Measurements from ENCODE around the gene CFAP161. TPM values are rescaled to one million over a fixed set of nuclear protein-coding genes. Genes with fewer than 3 reads are reported as not detected.

Gene CFAP161
- total and polyA plus RNA-seq, 9 of the 15 experiments (the other 6 are each of a cell fraction or from before 2014, with no cell fraction given): 25.8 to 83.3 (median 75.6) TPM

GRCh38 chr15:81163961-81164800 is 30.1 kb downstream of the CFAP161 start (continued):
- TF ChIP-seq ZBTB33 (CRISPR knock-in tag; IDR thresholded peaks at IDR 0.05): peak; percentile 40; the same call in 1 of the 2 replicates
- TF ChIP-seq ZNF695 (CRISPR knock-in tag; IDR thresholded peaks at IDR 0.05): no peak
- TF ChIP-seq TBL1XR1 (IDR thresholded peaks at IDR 0.05; ENCODE audit: low read length in 2 of 2): no peak
- TF ChIP-seq RCOR1 (IDR thresholded peaks at IDR 0.05; ENCODE audit: borderline replicate concordance in 1 of 2, low read depth in 2 of 2, low read length in 2 of 2): peak; percentile 74 to 97; a peak in 3 of 4 replicates
- no peak for TF ChIP-seq XRCC3 (IDR thresholded peaks at IDR 0.05)
- peak; percentile 77; the same call in 1 of the 2 replicates for TF ChIP-seq GATA2 (CRISPR knock-in tag; IDR thresholded peaks at IDR 0.05)
- no peak for TF ChIP-seq ATF6 (CRISPR knock-in tag; IDR thresholded peaks at IDR 0.05)
- no peak for TF ChIP-seq KLF10 (CRISPR knock-in tag; IDR thresholded peaks at IDR 0.05)
- TF ChIP-seq SPI1 (IDR thresholded peaks at IDR 0.05; ENCODE audit: borderline replicate concordance, low read depth, low read length): no peak
- TF ChIP-seq GABPB1 (CRISPR knock-in tag; IDR thresholded peaks at IDR 0.05): no peak
- TF ChIP-seq TAF1 (IDR thresholded peaks at IDR 0.05; ENCODE audit: control insufficient read depth, extremely low read depth, insufficient read depth, low read length, severe bottlenecking): no peak
- TF ChIP-seq PHF21A (IDR thresholded peaks at IDR 0.05; ENCODE audit: borderline replicate concordance, low read depth): no peak
- peak; percentile 45 for TF ChIP-seq NFIC (IDR thresholded peaks at IDR 0.05)
- TF ChIP-seq HES1 (IDR thresholded peaks at IDR 0.05; ENCODE audit: low read depth): no peak
- no peak for TF ChIP-seq TSHZ1 (CRISPR knock-in tag; IDR thresholded peaks at IDR 0.05)
- TF ChIP-seq ZNF263 (CRISPR knock-in tag; IDR thresholded peaks at IDR 0.05; ENCODE audit: borderline replicate concordance): no peak
- peak; percentile 84 for TF ChIP-seq MAFK (IDR thresholded peaks at IDR 0.05; ENCODE audit: low read length)
- TF ChIP-seq RFX1 (IDR thresholded peaks at IDR 0.05): no peak
- no peak for TF ChIP-seq ZNF232 (CRISPR knock-in tag; IDR thresholded peaks at IDR 0.05)
- no peak for TF ChIP-seq ZNF75A (CRISPR knock-in tag; IDR thresholded peaks at IDR 0.05)
